VCaP (cell line): Measurements from ENCODE around the gene LYPD1.

ENCODE experiments used
- H3K27ac ChIP-seq: fragments of 450-650 bp; 2 replicates; pipeline ENCODE4 v1.5.1; 2017
- TF ChIP-seq, protein P1 (sequence below): fragments of 450-650 bp; conservative IDR thresholded peaks from 2 replicates; pipeline ENCODE4 v1.5.1; 2017; ENCODE audit warnings: mild to moderate bottlenecking, moderate library complexity

Gene LYPD1

DNA sequence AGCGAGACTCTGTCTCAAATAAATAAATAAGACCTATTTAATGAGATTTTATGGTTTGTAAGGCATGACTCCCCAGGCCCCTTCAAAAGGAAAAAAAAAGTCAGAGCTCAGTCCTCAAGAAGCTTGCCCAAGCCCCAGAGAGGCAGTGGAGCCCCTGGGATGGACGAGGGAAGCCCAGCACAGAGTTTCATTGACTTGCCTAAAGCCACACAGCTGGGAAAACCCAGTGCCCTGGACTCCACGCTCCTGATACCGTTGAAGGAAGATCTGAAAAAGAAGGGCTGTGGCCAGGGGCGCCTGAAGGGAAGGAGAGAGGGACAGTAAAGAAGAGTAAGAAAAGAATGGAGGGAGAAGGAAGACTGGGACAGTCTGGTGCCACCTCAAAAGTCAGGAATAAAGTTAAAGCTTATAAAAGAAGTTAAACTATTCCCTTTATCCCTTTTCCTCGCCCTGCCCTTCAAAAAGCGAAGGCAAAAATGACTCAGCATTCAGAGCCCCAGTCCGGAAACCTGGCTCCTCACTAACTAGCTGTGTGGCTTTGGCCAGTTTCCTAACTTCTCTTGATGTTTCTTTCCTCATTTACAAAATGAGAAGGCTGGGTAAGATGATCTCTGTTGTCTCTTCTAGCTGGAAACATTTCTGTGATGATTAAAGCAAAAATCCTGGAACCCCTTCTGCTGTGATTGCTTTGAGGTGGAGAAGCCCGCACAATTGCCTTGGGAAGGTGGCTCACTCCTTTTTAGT, 46.7 kb downstream of the LYPD1 start:
- TF ChIP-seq, protein P1, sequence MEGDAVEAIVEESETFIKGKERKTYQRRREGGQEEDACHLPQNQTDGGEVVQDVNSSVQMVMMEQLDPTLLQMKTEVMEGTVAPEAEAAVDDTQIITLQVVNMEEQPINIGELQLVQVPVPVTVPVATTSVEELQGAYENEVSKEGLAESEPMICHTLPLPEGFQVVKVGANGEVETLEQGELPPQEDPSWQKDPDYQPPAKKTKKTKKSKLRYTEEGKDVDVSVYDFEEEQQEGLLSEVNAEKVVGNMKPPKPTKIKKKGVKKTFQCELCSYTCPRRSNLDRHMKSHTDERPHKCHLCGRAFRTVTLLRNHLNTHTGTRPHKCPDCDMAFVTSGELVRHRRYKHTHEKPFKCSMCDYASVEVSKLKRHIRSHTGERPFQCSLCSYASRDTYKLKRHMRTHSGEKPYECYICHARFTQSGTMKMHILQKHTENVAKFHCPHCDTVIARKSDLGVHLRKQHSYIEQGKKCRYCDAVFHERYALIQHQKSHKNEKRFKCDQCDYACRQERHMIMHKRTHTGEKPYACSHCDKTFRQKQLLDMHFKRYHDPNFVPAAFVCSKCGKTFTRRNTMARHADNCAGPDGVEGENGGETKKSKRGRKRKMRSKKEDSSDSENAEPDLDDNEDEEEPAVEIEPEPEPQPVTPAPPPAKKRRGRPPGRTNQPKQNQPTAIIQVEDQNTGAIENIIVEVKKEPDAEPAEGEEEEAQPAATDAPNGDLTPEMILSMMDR, result no peak
- no peak overlapping the region for H3K27ac ChIP-seq

DNA sequence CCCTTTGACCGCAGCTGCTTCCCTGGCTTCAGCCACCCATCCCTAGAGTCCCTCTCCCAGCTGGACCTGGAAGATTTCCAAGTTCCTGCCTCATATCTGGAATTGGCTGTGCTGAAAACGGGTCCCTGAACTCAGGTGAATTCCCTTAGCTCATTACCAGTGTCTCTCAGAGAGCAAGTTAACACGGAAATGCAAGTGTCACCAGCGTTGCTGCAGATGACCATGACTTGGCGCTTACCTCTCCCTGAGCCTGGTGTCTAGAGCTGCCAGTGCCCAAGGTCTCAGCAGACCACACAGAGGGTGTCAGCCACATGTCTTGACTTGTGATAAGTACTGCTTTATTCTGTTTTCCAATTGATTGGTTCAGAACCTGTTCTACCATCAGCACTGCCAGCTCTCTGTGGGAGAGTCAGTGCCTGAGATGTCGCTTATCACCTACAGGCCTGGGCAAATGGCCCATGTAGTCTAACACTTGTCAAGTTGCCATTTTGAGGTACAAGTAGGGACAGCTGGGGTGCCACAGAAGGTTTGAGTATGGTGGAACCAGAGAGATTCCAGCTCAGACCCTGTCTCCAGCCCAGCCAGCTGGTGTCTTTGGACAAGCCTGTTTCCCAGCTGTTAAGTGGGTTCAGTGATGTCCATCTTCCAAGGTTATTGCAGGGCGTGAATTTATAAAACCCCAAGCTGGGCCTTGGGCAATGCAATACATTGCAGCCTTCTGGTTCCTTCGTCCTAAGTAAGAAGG, 48.7 kb downstream of the LYPD1 start:
- TF ChIP-seq, protein P1, result no peak
- peak overlapping the region; percentile 40; the same call in 1 of the 2 replicates for H3K27ac ChIP-seq

DNA sequence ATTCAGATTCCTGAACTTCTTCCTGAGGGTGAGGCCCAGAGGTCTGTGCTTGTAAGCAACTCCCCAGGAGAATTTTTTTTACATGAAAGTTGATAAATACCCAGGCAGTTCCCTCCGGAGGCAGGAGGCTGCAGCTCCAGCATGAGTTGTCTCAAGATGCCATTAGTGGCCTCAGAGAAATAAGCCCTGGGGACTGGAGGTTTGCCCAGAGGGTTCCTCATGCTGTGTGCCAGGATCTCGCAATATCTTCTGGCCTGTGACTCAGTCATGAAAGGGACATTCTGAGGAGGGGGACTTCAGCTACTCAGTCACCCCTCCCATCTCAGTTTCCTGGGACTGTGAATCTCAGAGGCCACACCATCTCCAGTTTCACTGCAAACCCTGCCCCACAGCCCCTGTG, 49.9 kb downstream of the LYPD1 start:
- TF ChIP-seq, protein P1, result no peak
- H3K27ac ChIP-seq, result no peak overlapping the region

DNA sequence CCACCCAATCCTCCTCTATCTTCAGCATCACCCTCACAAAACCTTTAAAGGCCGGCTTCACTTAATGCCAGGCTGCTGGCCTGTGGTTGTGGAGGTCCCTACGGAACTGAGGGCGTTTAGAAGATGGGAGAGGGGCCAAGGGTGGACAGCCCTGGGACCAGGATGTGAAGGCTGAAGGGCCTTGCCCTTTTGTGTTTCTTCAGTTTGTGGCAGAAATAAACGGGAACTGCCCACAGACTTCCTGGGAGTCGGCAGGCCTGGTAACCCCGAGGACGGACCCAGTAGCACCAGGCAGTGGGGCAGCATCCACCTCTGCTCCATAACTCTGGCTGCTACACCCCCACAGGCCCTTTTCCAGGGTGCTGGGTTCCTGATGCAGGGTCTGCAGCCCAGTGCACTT, 51.3 kb downstream of the LYPD1 start:
- no peak overlapping the region for H3K27ac ChIP-seq
- TF ChIP-seq, protein P1, result no peak

DNA sequence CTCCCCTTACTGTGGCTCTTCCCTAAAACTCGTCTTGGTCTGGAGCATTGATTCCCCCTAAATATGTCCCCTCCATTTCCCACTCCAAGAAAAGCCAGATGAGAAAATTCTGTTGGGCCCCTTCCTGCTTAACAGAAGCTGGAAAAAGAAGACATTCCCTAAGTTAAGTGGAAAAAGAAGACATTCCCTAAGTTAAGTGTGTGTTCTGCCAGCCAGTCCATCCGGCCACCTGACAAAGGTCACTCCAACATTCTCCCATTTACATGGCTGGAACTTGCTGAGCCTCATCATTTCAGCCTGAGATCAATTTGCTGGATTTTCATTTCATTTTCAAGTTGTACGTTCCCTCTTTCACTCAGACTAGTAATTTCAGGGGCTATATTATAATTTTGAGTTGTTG, 52.0 kb downstream of the LYPD1 start:
- H3K27ac ChIP-seq, result no peak overlapping the region
- TF ChIP-seq, protein P1, result no peak

DNA sequence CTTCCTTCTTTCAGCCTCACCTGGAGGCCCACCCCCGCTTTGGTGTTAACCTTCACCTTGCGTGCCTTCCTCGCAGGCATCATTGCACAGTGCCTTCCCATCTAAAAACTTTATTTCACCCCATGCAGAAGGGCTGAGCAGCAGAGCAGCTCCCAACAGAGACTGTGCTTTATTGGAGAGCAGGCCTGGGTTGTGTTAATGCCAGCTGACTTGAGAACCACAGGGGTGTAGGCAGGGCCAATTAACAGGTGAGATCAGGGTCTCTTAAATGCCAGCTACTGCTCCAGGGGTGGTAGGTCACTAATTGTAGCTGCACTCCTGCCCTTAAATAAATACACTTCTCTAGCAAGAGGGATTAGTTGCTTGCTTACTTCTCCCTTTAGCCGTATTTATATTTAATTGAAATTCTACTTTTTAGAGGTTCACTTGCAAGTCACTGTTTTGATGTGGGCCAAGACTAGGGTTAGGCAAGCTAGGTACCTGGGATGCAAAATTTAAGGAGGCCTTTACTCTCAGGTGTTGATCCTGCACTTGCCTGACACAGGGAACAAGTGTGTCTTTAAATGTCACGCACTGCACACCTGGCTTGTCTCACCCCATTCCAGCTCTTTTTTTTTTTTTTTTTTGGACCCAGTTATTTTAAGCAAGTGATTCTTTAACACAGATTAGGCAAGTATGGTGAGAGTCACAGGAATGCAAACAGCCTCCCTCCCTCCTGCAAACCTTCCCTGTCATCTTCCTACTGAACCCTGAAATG, 54.5 kb downstream of the LYPD1 start:
- no peak overlapping the region for H3K27ac ChIP-seq
- TF ChIP-seq, protein P1, result no peak

DNA sequence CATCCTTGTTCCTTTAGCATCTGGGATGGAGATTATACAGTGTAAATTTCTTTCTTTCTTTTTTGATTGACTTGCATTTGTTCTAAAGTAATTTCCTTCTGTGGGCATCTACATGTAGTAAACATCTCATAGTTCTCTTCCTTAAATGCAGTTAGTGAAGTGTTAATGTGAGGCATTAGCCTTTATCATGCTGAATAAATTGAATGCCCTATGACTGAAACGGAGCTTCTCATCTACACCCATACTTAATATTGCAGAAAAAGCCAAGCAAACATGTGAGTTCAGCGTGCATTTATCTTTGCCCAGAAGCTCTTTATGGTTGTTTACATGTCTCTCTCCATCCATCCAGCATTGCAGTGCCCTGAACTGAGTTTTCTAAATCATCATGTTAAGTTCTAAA, 58.3 kb downstream of the LYPD1 start:
- TF ChIP-seq, protein P1, result no peak

More for the DNA sequence above, 58.3 kb downstream of the LYPD1 start:
- H3K27ac ChIP-seq, result no peak overlapping the region
